Measurements from ENCODE around the gene SDHA. TPM values are rescaled to one million over a fixed set of nuclear protein-coding genes. Genes with fewer than 3 reads are reported as not detected.
"Not testable (repeated sequence)": the region's sequence is repeated elsewhere in the genome, so short reads cannot be mapped to it uniquely, and the experiment has no call there.

The SDHA gene
- polyA plus RNA-seq, 6 donors from 2014 or later, result 145 to 224 (median 180) TPM

DNA sequence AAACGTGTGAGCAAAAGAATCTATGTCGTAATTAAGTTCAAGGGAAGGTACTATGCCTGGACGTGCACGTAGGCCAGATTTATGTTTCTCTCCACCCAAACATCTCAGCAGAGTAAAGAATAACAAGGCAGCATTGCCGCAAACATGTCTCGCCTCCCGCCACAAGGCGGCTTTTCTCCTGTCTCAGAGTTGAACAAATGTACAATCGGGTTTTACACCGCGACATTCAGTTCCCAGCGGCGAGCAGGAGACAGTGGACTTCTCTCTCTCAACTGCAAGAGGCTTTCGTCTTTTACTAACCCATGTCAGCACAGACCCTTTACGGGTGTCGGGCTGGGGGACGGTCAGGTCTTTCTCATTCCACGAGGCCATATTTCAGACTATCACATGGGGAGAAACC is 21.1 kb upstream of the SDHA start:
- peaks cover 6 to 18% (median 14%) of the 10 kb centered on the region in 3 donors for H3K4me1 Mint-ChIP-seq

GRCh38 chr5:197892-198489 is 20.1 kb upstream of the SDHA start:
- H3K9me3 Mint-ChIP-seq, result no peaks in the 10 kb centered on the region
- ATAC-seq (ENCODE audit: low read depth in 2 of 2) (no peak), DNase-seq (no peak)
- no peaks in the 10 kb centered on the region for H3K36me3 Mint-ChIP-seq
- H3K27ac Mint-ChIP-seq, result peak overlapping the region in 1 of 6 donors; percentile 56
- peaks cover 6 to 20% (median 16%) of the 10 kb centered on the region in 3 donors for H3K4me1 Mint-ChIP-seq
- no peaks in the 10 kb centered on the region for H3K27me3 Mint-ChIP-seq
- no peak overlapping the region for H3K4me3 Mint-ChIP-seq

More for the DNA sequence above, 21.1 kb upstream of the SDHA start:
- not testable (repeated sequence) for H3K27ac Mint-ChIP-seq; H3K4me3 Mint-ChIP-seq; H3K27me3 Mint-ChIP-seq; ATAC-seq (ENCODE audit: low read depth in 2 of 2); DNase-seq; H3K36me3 Mint-ChIP-seq; H3K9me3 Mint-ChIP-seq

DNA sequence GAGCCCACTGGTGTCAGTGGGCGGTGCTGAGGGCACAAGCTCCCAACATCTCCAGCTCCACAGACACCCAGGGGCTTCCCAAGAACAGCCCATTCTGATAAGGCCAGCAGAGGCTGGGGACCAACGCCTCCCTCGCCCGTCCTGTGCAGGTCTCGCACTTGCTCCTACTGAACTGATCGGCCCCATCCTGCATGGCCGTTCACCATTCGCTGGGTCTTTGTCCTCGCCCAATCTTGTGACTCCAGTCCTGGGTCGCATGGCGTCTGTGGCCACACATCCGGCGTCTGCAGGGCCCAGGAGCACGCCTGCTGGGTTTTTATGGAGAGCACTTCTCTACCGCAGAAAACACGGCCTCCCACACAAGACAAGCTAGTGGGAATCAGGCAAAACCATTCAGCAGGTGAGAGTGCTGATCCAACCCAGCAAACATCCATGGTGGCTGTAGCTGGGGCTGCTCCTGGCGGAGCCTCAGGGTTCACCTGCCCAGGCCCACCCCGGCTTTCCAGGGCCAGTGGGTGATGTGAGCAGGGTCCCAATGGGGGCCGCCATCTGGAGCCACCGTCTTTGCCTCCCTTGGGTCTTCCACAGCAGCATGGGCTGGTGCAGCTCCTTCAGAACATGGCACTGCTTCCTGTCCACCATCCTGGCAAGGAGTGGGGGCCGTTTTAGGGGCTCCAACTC is 19.5 kb upstream of the SDHA start:
- H3K27ac Mint-ChIP-seq, result no peak overlapping the region
- H3K36me3 Mint-ChIP-seq, result no peaks in the 10 kb centered on the region
- H3K27me3 Mint-ChIP-seq, result no peaks in the 10 kb centered on the region
- H3K9me3 Mint-ChIP-seq, result no peaks in the 10 kb centered on the region
- H3K4me1 Mint-ChIP-seq, result peaks cover 6 to 20% (median 16%) of the 10 kb centered on the region in 3 donors
- no peak overlapping the region for H3K4me3 Mint-ChIP-seq
- ATAC-seq (ENCODE audit: low read depth in 2 of 2) (no peak), DNase-seq (no peak)

GRCh38 chr5:199197-199949 is 18.7 kb upstream of the SDHA start:
- Mint-ChIP-seq H3K4me3 (peak overlapping the region in 1 of 8 donors; percentile 68), H3K27me3 (no peaks in the 10 kb centered on the region), H3K36me3 (peaks cover 0 to 2% of the 10 kb centered on the region in 2 donors), H3K4me1 (peaks cover 6 to 20% (median 16%) of the 10 kb centered on the region in 3 donors), H3K27ac (peak overlapping the region in 1 of 6 donors; percentile 15), H3K9me3 (no peaks in the 10 kb centered on the region)
- DNase-seq (no peak), ATAC-seq (ENCODE audit: low read depth in 2 of 2) (no peak)

DNA sequence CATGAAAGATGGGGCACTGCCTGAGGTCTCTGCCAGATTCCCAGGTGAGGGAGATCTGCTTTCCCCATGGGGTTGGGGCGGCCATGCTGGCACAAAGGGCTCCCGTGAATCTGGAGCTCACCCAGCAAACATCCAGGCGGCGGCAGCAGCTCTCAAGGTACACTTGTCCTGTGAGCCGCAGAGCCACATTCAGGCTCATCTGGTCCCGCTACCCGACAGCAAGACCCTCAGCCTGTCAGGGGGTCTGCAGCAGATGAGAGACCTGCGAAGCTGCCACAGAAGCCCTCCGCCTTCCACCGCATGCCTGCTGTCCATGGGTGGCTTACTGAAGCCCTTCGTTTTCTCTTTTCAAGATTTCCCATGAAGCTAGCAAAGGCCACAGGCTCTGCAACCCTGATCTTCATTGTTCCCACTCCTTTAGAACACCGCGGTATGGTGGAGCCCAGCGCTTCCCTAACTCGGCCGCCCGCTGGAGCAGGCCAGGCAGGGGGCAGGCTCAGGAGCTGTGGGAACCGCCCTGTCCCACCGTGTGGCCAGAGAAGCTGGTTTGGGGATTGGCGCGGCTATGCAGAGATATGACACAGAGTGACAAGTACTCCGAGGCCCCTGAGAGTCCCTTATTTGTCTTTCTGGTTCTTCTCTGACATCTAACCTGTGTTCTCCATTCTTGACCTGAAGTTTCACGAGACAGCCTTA is 18.0 kb upstream of the SDHA start:
- no peak overlapping the region for H3K4me3 Mint-ChIP-seq
- H3K27ac Mint-ChIP-seq, result no peak overlapping the region
- no peaks in the 10 kb centered on the region for H3K9me3 Mint-ChIP-seq
- peaks cover 6 to 20% (median 16%) of the 10 kb centered on the region in 3 donors for H3K4me1 Mint-ChIP-seq
- H3K27me3 Mint-ChIP-seq, result no peaks in the 10 kb centered on the region
- no peak for ATAC-seq (ENCODE audit: low read depth in 2 of 2)
- no peak for DNase-seq
- peaks cover 4 to 9% of the 10 kb centered on the region in 2 donors for H3K36me3 Mint-ChIP-seq

DNA sequence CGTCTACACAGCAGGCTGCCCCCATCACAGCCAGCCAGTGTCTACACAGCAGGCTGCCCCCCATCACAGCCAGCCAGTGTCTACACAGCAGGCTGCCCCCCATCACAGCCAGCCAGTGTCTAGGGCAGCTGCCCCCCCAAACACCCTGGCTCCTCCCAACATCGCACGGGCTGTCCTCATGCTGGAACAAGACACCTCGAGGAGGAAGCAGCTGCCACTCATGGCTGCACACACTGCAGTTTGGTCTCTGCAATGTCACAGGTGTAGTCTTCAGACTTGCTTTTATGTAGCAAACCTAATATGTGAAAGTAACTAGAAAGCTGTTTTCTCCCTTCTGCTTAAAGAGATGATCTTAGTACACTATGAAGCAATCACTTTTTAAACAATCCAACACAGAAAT is 17.1 kb upstream of the SDHA start:
- Mint-ChIP-seq H3K4me3 (no peak overlapping the region), H3K27ac (no peak overlapping the region), H3K36me3 (peaks cover 13 to 18% of the 10 kb centered on the region in 2 donors), H3K4me1 (peaks cover 6 to 20% (median 16%) of the 10 kb centered on the region in 3 donors), H3K27me3 (no peaks in the 10 kb centered on the region), H3K9me3 (no peaks in the 10 kb centered on the region)
- ATAC-seq (ENCODE audit: low read depth in 2 of 2) (no peak), DNase-seq (no peak)

- Mint-ChIP-seq H3K4me1 (peaks cover 6 to 20% (median 16%) of the 10 kb centered on the region in 3 donors), H3K27ac (no peak overlapping the region), H3K36me3 (peaks cover 17 to 20% of the 10 kb centered on the region in 2 donors), H3K27me3 (no peaks in the 10 kb centered on the region), H3K9me3 (no peaks in the 10 kb centered on the region), H3K4me3 (no peak overlapping the region)
- no peak for DNase-seq
- ATAC-seq (ENCODE audit: low read depth in 2 of 2), result no peak
Observed at GRCh38 chr5:201672-202071, 16.4 kb upstream of the SDHA start.

GRCh38 chr5:203246-203930 is 14.7 kb upstream of the SDHA start:
- Mint-ChIP-seq H3K4me3 (no peak overlapping the region), H3K27ac (no peak overlapping the region)

DNA sequence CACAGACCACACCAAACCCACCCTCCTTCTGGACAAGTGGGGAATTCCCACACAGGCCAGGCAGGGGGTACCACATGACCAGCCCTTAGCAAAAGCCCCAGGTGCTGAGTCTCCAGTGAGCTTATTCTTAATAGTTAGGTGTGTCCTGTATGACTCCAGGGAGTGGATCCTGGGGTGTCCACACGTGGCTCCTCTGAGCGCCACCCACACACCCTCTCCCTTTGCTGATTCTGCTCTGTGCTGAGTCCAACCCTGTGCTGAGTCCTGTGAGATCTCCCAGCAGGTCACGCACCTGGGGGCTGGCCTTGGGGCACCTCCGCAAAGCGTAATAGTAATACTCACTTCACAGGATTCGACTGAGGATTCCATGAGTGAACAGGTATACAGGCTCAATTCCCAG is 14.1 kb upstream of the SDHA start:
- ATAC-seq (ENCODE audit: low read depth in 2 of 2) (no peak), DNase-seq (no peak)
- H3K9me3 Mint-ChIP-seq, result no peaks in the 10 kb centered on the region
- peaks cover 17 to 28% (median 20%) of the 10 kb centered on the region in 3 donors for H3K4me1 Mint-ChIP-seq
- H3K27me3 Mint-ChIP-seq, result no peaks in the 10 kb centered on the region
- H3K36me3 Mint-ChIP-seq, result peaks cover 21 to 36% of the 10 kb centered on the region in 2 donors
- H3K27ac Mint-ChIP-seq, result no peak overlapping the region
- no peak overlapping the region for H3K4me3 Mint-ChIP-seq

More at GRCh38 chr5:203246-203930, 14.7 kb upstream of the SDHA start:
- no peak for DNase-seq
- H3K9me3 Mint-ChIP-seq, result no peaks in the 10 kb centered on the region
- H3K36me3 Mint-ChIP-seq, result peaks cover 21 to 36% of the 10 kb centered on the region in 2 donors
- H3K27me3 Mint-ChIP-seq, result no peaks in the 10 kb centered on the region
- H3K4me1 Mint-ChIP-seq, result peaks cover 17 to 28% (median 17%) of the 10 kb centered on the region in 3 donors
- no peak for ATAC-seq (ENCODE audit: low read depth in 2 of 2)

DNA sequence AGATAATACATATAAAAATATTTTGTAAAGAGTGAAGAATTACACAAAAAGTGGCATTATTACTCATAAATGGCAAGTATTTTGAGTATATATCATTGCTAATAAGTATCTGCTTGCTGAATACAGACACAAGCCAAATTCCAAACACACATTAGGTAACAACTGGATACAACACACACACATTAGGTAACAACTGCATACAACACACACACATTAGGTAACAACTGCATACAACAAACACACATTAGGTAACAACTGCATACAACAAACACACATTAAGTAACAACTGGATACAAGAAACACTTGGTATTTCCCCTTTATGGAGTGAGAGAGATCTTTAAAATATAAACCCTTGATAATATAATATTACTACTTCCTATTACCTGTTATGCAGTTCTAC is 13.7 kb upstream of the SDHA start:
- Mint-ChIP-seq H3K4me3 (no peak overlapping the region), H3K27me3 (no peaks in the 10 kb centered on the region), H3K27ac (no peak overlapping the region), H3K36me3 (peaks cover 21 to 36% of the 10 kb centered on the region in 2 donors), H3K9me3 (no peaks in the 10 kb centered on the region), H3K4me1 (peaks cover 17 to 29% (median 21%) of the 10 kb centered on the region in 3 donors)
- no peak for DNase-seq
- no peak for ATAC-seq (ENCODE audit: low read depth in 2 of 2)

- Mint-ChIP-seq H3K27me3 (no peaks in the 10 kb centered on the region), H3K9me3 (no peaks in the 10 kb centered on the region), H3K27ac (no peak overlapping the region), H3K4me3 (no peak overlapping the region), H3K36me3 (peaks cover 21 to 36% of the 10 kb centered on the region in 2 donors), H3K4me1 (peaks cover 23 to 35% (median 27%) of the 10 kb centered on the region in 3 donors)
- DNase-seq, result no peak
- no peak for ATAC-seq (ENCODE audit: low read depth in 2 of 2)
Observed at GRCh38 chr5:204966-205670, 13.0 kb upstream of the SDHA start.

GRCh38 chr5:206406-206805 is 11.7 kb upstream of the SDHA start:
- no peak for ATAC-seq (ENCODE audit: low read depth in 2 of 2)
- Mint-ChIP-seq H3K9me3 (no peaks in the 10 kb centered on the region), H3K4me3 (no peak overlapping the region), H3K27ac (no peak overlapping the region), H3K36me3 (peaks cover 21 to 36% of the 10 kb centered on the region in 2 donors), H3K27me3 (no peaks in the 10 kb centered on the region), H3K4me1 (peaks cover 17 to 27% (median 25%) of the 10 kb centered on the region in 3 donors)
- no peak for DNase-seq
